ENCODE measurements around the gene WDR5.

Gene WDR5

GRCh38 chr9:134188386-134189144, 52.7 kb downstream of the WDR5 start:
- DNase-seq (ENCODE audit: low spot score) = no peak

- no peak for DNase-seq (ENCODE audit: low spot score)
Measured at GRCh38 chr9:134189145-134189469, 53.2 kb downstream of the WDR5 start.

GRCh38 chr9:134189470-134190231, 53.8 kb downstream of the WDR5 start:
- DNase-seq (ENCODE audit: low spot score) = no peak

- no peak for DNase-seq (ENCODE audit: low spot score)
Measured at GRCh38 chr9:134190232-134191121, 54.6 kb downstream of the WDR5 start.

- no peak for DNase-seq (ENCODE audit: low spot score)
Measured at GRCh38 chr9:134191455-134192209, 55.8 kb downstream of the WDR5 start.

GRCh38 chr9:134192311-134192950, 56.5 kb downstream of the WDR5 start:
- no peak for DNase-seq (ENCODE audit: low spot score)

GRCh38 chr9:134192951-134193731, 57.3 kb downstream of the WDR5 start:
- no peak for DNase-seq (ENCODE audit: low spot score)

GRCh38 chr9:134193912-134194535, 58.1 kb downstream of the WDR5 start:
- no peak for DNase-seq (ENCODE audit: low spot score)

- DNase-seq (ENCODE audit: low spot score) = no peak
Measured at GRCh38 chr9:134195558-134195957, 59.7 kb downstream of the WDR5 start.

GRCh38 chr9:134196911-134197310, 61.0 kb downstream of the WDR5 start:
- DNase-seq (ENCODE audit: low spot score) = no peak

GRCh38 chr9:134198791-134199190, 62.9 kb downstream of the WDR5 start:
- no peak for DNase-seq (ENCODE audit: low spot score)

GRCh38 chr9:134200730-134201129, 64.8 kb downstream of the WDR5 start:
- no peak for DNase-seq (ENCODE audit: low spot score)

- no peak for DNase-seq (ENCODE audit: low spot score)
Measured at GRCh38 chr9:134203224-134203623, 67.3 kb downstream of the WDR5 start.

GRCh38 chr9:134204041-134204440, 68.2 kb downstream of the WDR5 start:
- no peak for DNase-seq (ENCODE audit: low spot score)

GRCh38 chr9:134204991-134205578, 69.2 kb downstream of the WDR5 start:
- DNase-seq (ENCODE audit: low spot score) = no peak

GRCh38 chr9:134205672-134206310, 69.9 kb downstream of the WDR5 start:
- no peak for DNase-seq (ENCODE audit: low spot score)

- DNase-seq (ENCODE audit: low spot score) = no peak
Measured at GRCh38 chr9:134206311-134207300, 70.7 kb downstream of the WDR5 start.

GRCh38 chr9:134208310-134208841, 72.5 kb downstream of the WDR5 start:
- DNase-seq (ENCODE audit: low spot score) = no peak

Data from SW480 (cell line).